ENCODE measurements around the gene ESRRA. TPM values are rescaled to one million over a fixed set of nuclear protein-coding genes. Genes with fewer than 3 reads are reported as not detected.

Gene ESRRA
- total and polyA plus RNA-seq, 2 of the 13 experiments (the other 11 are each of a cell fraction or from before 2014, with no cell fraction given) = 18.1 to 36.3 TPM

DNA sequence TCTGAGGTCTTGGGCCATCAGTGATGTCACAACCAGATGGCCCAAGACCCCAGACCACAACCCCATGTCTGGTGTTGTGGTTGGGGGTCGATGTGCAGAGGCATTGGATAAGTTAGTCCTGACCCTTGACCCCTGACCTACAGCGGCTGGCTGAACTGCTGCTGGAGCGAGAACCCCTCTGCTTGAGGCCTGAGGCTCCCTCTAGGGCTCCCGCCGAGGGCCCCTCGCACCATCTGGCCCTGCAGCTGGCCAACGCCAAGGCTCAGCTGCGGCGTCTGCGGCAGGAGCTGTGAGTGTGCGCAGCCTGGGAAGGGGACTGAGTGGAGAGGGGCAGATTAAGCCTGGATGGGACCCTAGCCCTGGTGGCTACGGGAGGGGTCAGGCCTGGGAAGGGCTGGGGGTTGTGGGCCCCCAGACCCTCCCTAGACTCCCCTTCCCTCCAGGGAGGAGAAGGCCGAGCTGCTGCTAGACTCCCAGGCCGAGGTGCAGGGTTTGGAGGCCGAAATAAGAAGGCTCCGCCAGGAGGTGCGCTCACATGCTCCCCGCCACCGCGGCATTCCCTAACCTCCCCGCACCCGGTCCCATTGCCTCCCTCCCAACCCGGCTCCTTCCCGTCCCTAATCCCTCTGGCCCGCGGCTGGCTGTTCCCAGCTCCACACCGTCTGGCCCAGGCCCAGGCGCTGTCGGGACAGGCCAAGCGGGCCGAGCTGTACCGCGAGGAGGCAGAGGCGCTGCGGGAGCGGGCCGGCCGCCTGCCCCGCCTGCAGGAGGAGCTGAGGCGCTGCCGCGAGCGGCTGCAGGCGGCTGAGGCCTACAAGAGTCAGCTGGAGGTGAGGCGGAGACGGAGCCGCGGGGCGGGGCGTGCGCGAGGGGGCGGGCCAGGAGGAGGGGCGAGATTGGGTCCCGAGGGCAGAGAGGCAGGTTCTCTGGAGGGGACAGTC, 36.8 kb downstream of the ESRRA start (continued):
- no peak for TF ChIP-seq HHEX (CRISPR knock-in tag; IDR thresholded peaks at IDR 0.05)
- 0 out of 2 replicates have a peak, but pooled peaks have one; percentile 39 for TF ChIP-seq ZNF205 (CRISPR knock-in tag; IDR thresholded peaks at IDR 0.05)
- TF ChIP-seq ZFY (CRISPR knock-in tag; IDR thresholded peaks at IDR 0.05) = peak; percentile 88
- no peak for TF ChIP-seq ZNF121 (CRISPR knock-in tag; IDR thresholded peaks at IDR 0.05)
- TF ChIP-seq ZNF556 (CRISPR knock-in tag; IDR thresholded peaks at IDR 0.05; ENCODE audit: borderline replicate concordance) = no peak
- TF ChIP-seq ZFX (CRISPR knock-in tag; IDR thresholded peaks at IDR 0.05; ENCODE audit: low read depth) = peak; percentile 96
- peak; percentile 42 to 43; a peak in 3 of 4 replicates for TF ChIP-seq HMGXB4 (CRISPR knock-in tag; IDR thresholded peaks at IDR 0.05; ENCODE audit: borderline replicate concordance in 1 of 2, low read depth in 1 of 2)
- TF ChIP-seq, protein P1, sequence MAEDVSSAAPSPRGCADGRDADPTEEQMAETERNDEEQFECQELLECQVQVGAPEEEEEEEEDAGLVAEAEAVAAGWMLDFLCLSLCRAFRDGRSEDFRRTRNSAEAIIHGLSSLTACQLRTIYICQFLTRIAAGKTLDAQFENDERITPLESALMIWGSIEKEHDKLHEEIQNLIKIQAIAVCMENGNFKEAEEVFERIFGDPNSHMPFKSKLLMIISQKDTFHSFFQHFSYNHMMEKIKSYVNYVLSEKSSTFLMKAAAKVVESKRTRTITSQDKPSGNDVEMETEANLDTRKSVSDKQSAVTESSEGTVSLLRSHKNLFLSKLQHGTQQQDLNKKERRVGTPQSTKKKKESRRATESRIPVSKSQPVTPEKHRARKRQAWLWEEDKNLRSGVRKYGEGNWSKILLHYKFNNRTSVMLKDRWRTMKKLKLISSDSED (CRISPR knock-in tag; IDR thresholded peaks at IDR 0.05) = no peak
- TF ChIP-seq SALL2 (CRISPR knock-in tag; IDR thresholded peaks at IDR 0.05) = no peak
- TF ChIP-seq ZNF691 (CRISPR knock-in tag; IDR thresholded peaks at IDR 0.05; ENCODE audit: borderline replicate concordance, low read depth) = no peak
- TF ChIP-seq SALL1 (CRISPR knock-in tag; IDR thresholded peaks at IDR 0.05) = 0 out of 2 replicates have a peak, but pooled peaks have one; percentile 12
- TF ChIP-seq ZNF883 (CRISPR knock-in tag; IDR thresholded peaks at IDR 0.05; ENCODE audit: not compliant biosample characterization) = no peak
- no peak for TF ChIP-seq ZNF264 (CRISPR knock-in tag; IDR thresholded peaks at IDR 0.05)
- TF ChIP-seq GATAD2A (CRISPR knock-in tag; IDR thresholded peaks at IDR 0.05) = no peak
- no peak for TF ChIP-seq REL (CRISPR knock-in tag; conservative IDR thresholded peaks at IDR 0.05)
- TF ChIP-seq CBX1 (IDR thresholded peaks at IDR 0.05; ENCODE audit: low read depth) = no peak
- no peak for TF ChIP-seq ZNF329 (CRISPR knock-in tag; IDR thresholded peaks at IDR 0.05; ENCODE audit: low read depth)
- TF ChIP-seq ZFP36 (IDR thresholded peaks at IDR 0.05; ENCODE audit: borderline replicate concordance, low read depth, low read length, partially characterized antibody) = no peak
- TF ChIP-seq AHR (CRISPR knock-in tag; IDR thresholded peaks at IDR 0.05) = 0 out of 2 replicates have a peak, but pooled peaks have one; percentile 53
- TF ChIP-seq KLF15 (CRISPR knock-in tag; IDR thresholded peaks at IDR 0.05; ENCODE audit: borderline replicate concordance) = no peak
- no peak for TF ChIP-seq YEATS2 (CRISPR knock-in tag; IDR thresholded peaks at IDR 0.05; ENCODE audit: borderline replicate concordance)
- TF ChIP-seq TBX2 (CRISPR knock-in tag; IDR thresholded peaks at IDR 0.05; ENCODE audit: borderline replicate concordance) = 0 out of 2 replicates have a peak, but pooled peaks have one; percentile 32
- peak; percentile 45 for TF ChIP-seq ZNF768 (CRISPR knock-in tag; IDR thresholded peaks at IDR 0.05)
- no peak for TF ChIP-seq ZC3H4 (CRISPR knock-in tag; IDR thresholded peaks at IDR 0.05; ENCODE audit: borderline replicate concordance)
- no peak for TF ChIP-seq RBM22 (optimal IDR thresholded peaks at IDR 0.05; ENCODE audit: low read length)
- TF ChIP-seq ZC3H13 (CRISPR knock-in tag; IDR thresholded peaks at IDR 0.05) = no peak
